KMS-11 (cell line): ENCODE data around the gene ABCB1.
"Not testable (repeated sequence)": the region's sequence is repeated elsewhere in the genome, so short reads cannot be mapped to it uniquely, and the experiment has no call there.

Source experiments
- H2AFZ ChIP-seq: fragments of 200-600 bp; sonication (generic); 2 replicates; pipeline ENCODE4 v1.6.1; 2016; ENCODE audit warnings: antibody characterized with exemption, mixed run types, low read depth
- H3K27ac ChIP-seq: fragments of 200-600 bp; sonication (generic); 2 replicates; pipeline ENCODE4 v1.6.1; 2016; ENCODE audit warnings: mild to moderate bottlenecking, mixed run types
- H3K27me3 ChIP-seq: fragments of 200-600 bp; sonication (generic); 2 replicates; pipeline ENCODE4 v1.6.1; 2017; ENCODE audit warnings: mild to moderate bottlenecking, low read depth, mixed run types, moderate library complexity; ENCODE audit not compliant: insufficient read depth
- H3K36me3 ChIP-seq: fragments of 200-600 bp; sonication (generic); 2 replicates; pipeline ENCODE4 v1.6.1; 2017; ENCODE audit warnings: mild to moderate bottlenecking, mixed run types; ENCODE audit not compliant: insufficient read depth
- H3K4me1 ChIP-seq: fragments of 200-600 bp; sonication (generic); 2 replicates; pipeline ENCODE4 v1.6.1; 2016; ENCODE audit warnings: mild to moderate bottlenecking, low read depth, mixed run types; ENCODE audit not compliant: poor library complexity, severe bottlenecking
- H3K4me2 ChIP-seq: fragments of 200-600 bp; sonication (generic); 2 replicates; pipeline ENCODE4 v1.7.0; 2016; ENCODE audit warnings: mild to moderate bottlenecking, mixed run types
- H3K4me3 ChIP-seq: fragments of 200-600 bp; sonication (generic); IDR thresholded peaks from 2 replicates; pipeline ENCODE4 v1.6.1; 2017; ENCODE audit warnings: low read depth, low read length, mixed read lengths; ENCODE audit not compliant: insufficient read depth
- H3K79me2 ChIP-seq: fragments of 200-600 bp; sonication (generic); 2 replicates; pipeline ENCODE4 v1.6.1; 2016; ENCODE audit warnings: low read depth, mixed run types; ENCODE audit not compliant: insufficient read depth
- H3K9ac ChIP-seq: fragments of 200-600 bp; sonication (generic); 2 replicates; pipeline ENCODE4 v1.6.1; 2016; ENCODE audit warnings: mild to moderate bottlenecking, mixed run types
- H4K20me1 ChIP-seq: fragments of 200-600 bp; sonication (generic); 2 replicates; pipeline ENCODE4 v1.6.1; 2016; ENCODE audit warnings: mild to moderate bottlenecking, mixed run types; ENCODE audit not compliant: insufficient read depth
- CTCF ChIP-seq: fragments of 200-600 bp; sonication (generic); conservative IDR thresholded peaks from 2 replicates; pipeline ENCODE4 v1.6.1; 2017; ENCODE audit warnings: low read depth, mild to moderate bottlenecking, antibody characterized with exemption, low read length, moderate library complexity, mixed read lengths

Gene ABCB1

GRCh38 chr7:87473986-87474385 is 126.7 kb downstream of the ABCB1 start:
- H3K27ac ChIP-seq = no peak overlapping the region
- no peaks in the 10 kb centered on the region for H3K79me2 ChIP-seq
- no peak overlapping the region for H3K4me3 ChIP-seq
- no peaks in the 10 kb centered on the region for H3K36me3 ChIP-seq
- H2AFZ ChIP-seq = no peak overlapping the region
- no peaks in the 10 kb centered on the region for H4K20me1 ChIP-seq
- no peaks in the 10 kb centered on the region for H3K27me3 ChIP-seq
- no peak overlapping the region for H3K4me2 ChIP-seq
- H3K9ac ChIP-seq = no peak overlapping the region
- no peaks in the 10 kb centered on the region for H3K4me1 ChIP-seq
- no peak for TF ChIP-seq CTCF

GRCh38 chr7:87473192-87473591 is 127.5 kb downstream of the ABCB1 start:
- no peaks in the 10 kb centered on the region for H3K4me1 ChIP-seq
- no peak overlapping the region for H3K27ac ChIP-seq
- no peaks in the 10 kb centered on the region for H3K79me2 ChIP-seq
- no peak overlapping the region for H3K9ac ChIP-seq
- no peak overlapping the region for H3K4me2 ChIP-seq
- no peaks in the 10 kb centered on the region for H4K20me1 ChIP-seq
- no peaks in the 10 kb centered on the region for H3K27me3 ChIP-seq
- H2AFZ ChIP-seq = no peak overlapping the region
- no peak overlapping the region for H3K4me3 ChIP-seq
- TF ChIP-seq CTCF = no peak
- H3K36me3 ChIP-seq = no peaks in the 10 kb centered on the region

GRCh38 chr7:87471473-87471872 is 129.2 kb downstream of the ABCB1 start:
- no peak overlapping the region for H3K9ac ChIP-seq
- H4K20me1 ChIP-seq = no peaks in the 10 kb centered on the region
- no peaks in the 10 kb centered on the region for H3K79me2 ChIP-seq
- H3K36me3 ChIP-seq = no peaks in the 10 kb centered on the region
- H3K27me3 ChIP-seq = no peaks in the 10 kb centered on the region
- no peaks in the 10 kb centered on the region for H3K4me1 ChIP-seq
- no peak for TF ChIP-seq CTCF
- H3K4me2 ChIP-seq = no peak overlapping the region
- no peak overlapping the region for H2AFZ ChIP-seq
- H3K4me3 ChIP-seq = no peak overlapping the region
- no peak overlapping the region for H3K27ac ChIP-seq

- H3K4me3 ChIP-seq, H3K4me2 ChIP-seq, H3K27me3 ChIP-seq, H3K4me1 ChIP-seq, H2AFZ ChIP-seq, H3K79me2 ChIP-seq, H3K36me3 ChIP-seq, H3K9ac ChIP-seq, H4K20me1 ChIP-seq, H3K27ac ChIP-seq: not testable (repeated sequence)
Measured at GRCh38 chr7:87469204-87469603, 131.5 kb downstream of the ABCB1 start.

- H3K4me3 ChIP-seq, H3K4me2 ChIP-seq: not testable (repeated sequence)
Measured at GRCh38 chr7:87465534-87465880, 135.2 kb downstream of the ABCB1 start.

GRCh38 chr7:87464830-87465533 is 135.7 kb downstream of the ABCB1 start:
- not testable (repeated sequence) for H3K79me2 ChIP-seq, H3K27ac ChIP-seq, H3K4me3 ChIP-seq, H2AFZ ChIP-seq, H3K27me3 ChIP-seq, H3K9ac ChIP-seq, H3K4me1 ChIP-seq, H3K4me2 ChIP-seq, H4K20me1 ChIP-seq, H3K36me3 ChIP-seq

More at GRCh38 chr7:87465534-87465880, 135.2 kb downstream of the ABCB1 start:
- not testable (repeated sequence) for H3K9ac ChIP-seq, H2AFZ ChIP-seq, H3K79me2 ChIP-seq, H3K36me3 ChIP-seq, H3K27me3 ChIP-seq, H3K27ac ChIP-seq, H4K20me1 ChIP-seq, H3K4me1 ChIP-seq
